ENCODE results near the gene HPSE2. TPM values are rescaled to one million over a fixed set of nuclear protein-coding genes. Genes with fewer than 3 reads are reported as not detected.
"Not testable (repeated sequence)": the region's sequence is repeated elsewhere in the genome, so short reads cannot be mapped to it uniquely, and the experiment has no call there.

HPSE2 gene
- total and polyA plus RNA-seq, 2 donors (not counting 1 experiment from before 2014, with no cell fraction given) = not detected

DNA sequence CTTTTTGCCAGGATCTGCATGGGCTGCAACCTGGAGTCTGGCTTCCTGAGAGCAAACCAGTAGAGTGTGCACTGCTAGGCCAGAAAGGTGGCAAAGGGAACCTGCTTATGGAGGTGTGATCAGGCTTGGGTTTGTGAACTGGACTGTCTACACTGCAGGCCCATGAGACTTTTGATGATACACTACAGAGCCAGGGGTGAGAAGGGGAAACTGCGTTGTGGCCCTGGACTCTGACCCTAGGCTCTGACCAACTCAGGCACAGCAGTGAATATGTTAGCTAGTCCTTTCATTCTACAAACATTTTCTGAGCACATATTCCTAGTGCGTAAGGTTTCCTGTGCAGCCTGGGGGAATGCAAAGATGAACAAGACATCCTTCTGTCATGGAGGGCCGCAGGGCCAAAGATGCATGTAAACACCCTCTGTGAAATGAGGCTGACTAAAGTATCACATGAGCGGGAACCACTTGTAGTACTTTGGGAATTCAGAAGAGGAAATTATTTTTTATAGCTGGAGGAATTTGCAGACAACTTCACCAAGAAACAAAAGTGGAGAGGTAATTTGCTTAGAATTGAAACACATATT lies 725.1 kb downstream of the HPSE2 start:
- peaks cover 0 to 3% (median 0%) of the 10 kb centered on the region in 4 experiments for H3K27me3 ChIP-seq (replicated peaks in 1 of 4; ENCODE audit: control extremely low read depth in 1 of 4, control insufficient read depth in 3 of 4, insufficient read depth in 4 of 4, low read length in 3 of 4)
- TF ChIP-seq, protein P1, sequence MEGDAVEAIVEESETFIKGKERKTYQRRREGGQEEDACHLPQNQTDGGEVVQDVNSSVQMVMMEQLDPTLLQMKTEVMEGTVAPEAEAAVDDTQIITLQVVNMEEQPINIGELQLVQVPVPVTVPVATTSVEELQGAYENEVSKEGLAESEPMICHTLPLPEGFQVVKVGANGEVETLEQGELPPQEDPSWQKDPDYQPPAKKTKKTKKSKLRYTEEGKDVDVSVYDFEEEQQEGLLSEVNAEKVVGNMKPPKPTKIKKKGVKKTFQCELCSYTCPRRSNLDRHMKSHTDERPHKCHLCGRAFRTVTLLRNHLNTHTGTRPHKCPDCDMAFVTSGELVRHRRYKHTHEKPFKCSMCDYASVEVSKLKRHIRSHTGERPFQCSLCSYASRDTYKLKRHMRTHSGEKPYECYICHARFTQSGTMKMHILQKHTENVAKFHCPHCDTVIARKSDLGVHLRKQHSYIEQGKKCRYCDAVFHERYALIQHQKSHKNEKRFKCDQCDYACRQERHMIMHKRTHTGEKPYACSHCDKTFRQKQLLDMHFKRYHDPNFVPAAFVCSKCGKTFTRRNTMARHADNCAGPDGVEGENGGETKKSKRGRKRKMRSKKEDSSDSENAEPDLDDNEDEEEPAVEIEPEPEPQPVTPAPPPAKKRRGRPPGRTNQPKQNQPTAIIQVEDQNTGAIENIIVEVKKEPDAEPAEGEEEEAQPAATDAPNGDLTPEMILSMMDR (IDR thresholded peaks at IDR 0.05) = no peak
- no peak for TF ChIP-seq EZH2 (IDR thresholded peaks at IDR 0.05; ENCODE audit: borderline replicate concordance, insufficient read depth, low read depth, low read length, poor library complexity, severe bottlenecking)
- no peak overlapping the region for H2AFZ ChIP-seq (ENCODE audit: insufficient read depth, low read depth, low read length, poor library complexity, severe bottlenecking)
- no peak overlapping the region for H3K9ac ChIP-seq (ENCODE audit: low read length)
- DNase-seq (no peak), ATAC-seq (ENCODE audit: low read depth) (no peak)
- H3K79me2 ChIP-seq (ENCODE audit: control insufficient read depth, insufficient read depth, low read length) = no peaks in the 10 kb centered on the region
- Mint-ChIP-seq H3K27ac (no peak overlapping the region), H3K9me3 (ENCODE audit: insufficient read depth) (no peaks in the 10 kb centered on the region), H3K27me3 (peaks cover 22% of the 10 kb centered on the region), H3K4me3 (no peak overlapping the region), H3K4me1 (no peaks in the 10 kb centered on the region)
- H3K4me3 ChIP-seq (ENCODE audit: control extremely low read depth in 1 of 5, extremely low read depth in 1 of 5, insufficient read depth in 1 of 5, low read depth in 2 of 5, low read length in 4 of 5) = no peak overlapping the region
- no peaks in the 10 kb centered on the region for H3K4me1 ChIP-seq (ENCODE audit: control insufficient read depth in 2 of 2, insufficient read depth in 2 of 2, low read length in 2 of 2)
- whole genome bisulfite sequencing (ENCODE audit: insufficient coverage) = 100% methylated on average over 3 of the region's 4 CpGs
- H3K27ac ChIP-seq (ENCODE audit: low read length in 2 of 2) = no peak overlapping the region
- intact Hi-C loops (cut with micrococcal nuclease) = no loop called here
- no peaks in the 10 kb centered on the region for H4K20me1 ChIP-seq (ENCODE audit: control insufficient read depth, insufficient read depth, low read length, poor library complexity, severe bottlenecking)
- H3K9me3 ChIP-seq (ENCODE audit: control extremely low read depth in 1 of 3, control insufficient read depth in 2 of 3, insufficient read depth in 1 of 3, low read length in 2 of 3) = no peaks in the 10 kb centered on the region
- ChIA-PET CTCF (no interaction called here), POLR2A (no interaction called here)
- H3K36me3 ChIP-seq (replicated peaks in 1 of 2; ENCODE audit: control extremely low read depth in 1 of 2, control insufficient read depth in 1 of 2, extremely low read depth in 1 of 2, insufficient read depth in 2 of 2, low read length in 1 of 2) = no peaks in the 10 kb centered on the region
- no peak overlapping the region for H3K4me2 ChIP-seq (replicated peaks; ENCODE audit: low read depth, low read length, poor library complexity, severe bottlenecking)

DNA sequence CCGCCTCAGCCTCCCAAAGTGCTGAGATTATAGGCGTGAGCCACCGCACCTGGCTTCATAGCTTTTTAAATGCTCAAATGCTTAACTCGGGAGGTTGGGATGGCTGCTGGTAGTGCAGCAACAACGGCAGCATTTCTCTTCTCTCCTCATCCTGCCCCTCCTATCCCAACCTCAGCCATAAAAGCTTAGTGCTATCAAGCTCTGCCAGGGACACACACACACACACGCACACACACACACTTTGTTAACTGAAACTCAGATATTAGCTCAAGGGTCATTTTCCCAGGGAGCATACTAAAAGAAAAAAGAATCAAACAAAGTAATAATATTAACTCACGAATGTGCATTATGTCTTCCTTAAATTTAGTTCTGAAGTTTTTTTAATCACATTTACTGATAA lies 725.9 kb downstream of the HPSE2 start:
- no peak for ATAC-seq (ENCODE audit: low read depth)
- no peaks in the 10 kb centered on the region for H3K9me3 Mint-ChIP-seq (ENCODE audit: insufficient read depth)
- H3K27ac Mint-ChIP-seq = no peak overlapping the region
- no peak overlapping the region for H3K4me2 ChIP-seq (replicated peaks; ENCODE audit: low read depth, low read length, poor library complexity, severe bottlenecking)
- no peaks in the 10 kb centered on the region for H3K4me1 ChIP-seq (ENCODE audit: control insufficient read depth in 2 of 2, insufficient read depth in 2 of 2, low read length in 2 of 2)
- no peak for TF ChIP-seq EZH2 (IDR thresholded peaks at IDR 0.05; ENCODE audit: borderline replicate concordance, insufficient read depth, low read depth, low read length, poor library complexity, severe bottlenecking)
- TF ChIP-seq, protein P1 (IDR thresholded peaks at IDR 0.05) = no peak
- no peaks in the 10 kb centered on the region for H3K9me3 ChIP-seq (ENCODE audit: control extremely low read depth in 1 of 3, control insufficient read depth in 2 of 3, insufficient read depth in 1 of 3, low read length in 2 of 3)
- no peak overlapping the region for H3K9ac ChIP-seq (ENCODE audit: low read length)
- peaks cover 22% of the 10 kb centered on the region for H3K27me3 Mint-ChIP-seq
- no peaks in the 10 kb centered on the region for H3K79me2 ChIP-seq (ENCODE audit: control insufficient read depth, insufficient read depth, low read length)
- peaks cover 0 to 3% (median 0%) of the 10 kb centered on the region in 4 experiments for H3K27me3 ChIP-seq (replicated peaks in 1 of 4; ENCODE audit: control extremely low read depth in 1 of 4, control insufficient read depth in 3 of 4, insufficient read depth in 4 of 4, low read length in 3 of 4)
- H3K4me3 Mint-ChIP-seq = no peak overlapping the region
- no peaks in the 10 kb centered on the region for H4K20me1 ChIP-seq (ENCODE audit: control insufficient read depth, insufficient read depth, low read length, poor library complexity, severe bottlenecking)
- intact Hi-C loops (cut with micrococcal nuclease) = no loop called here
- 90% methylated on average over 5 of the region's 7 CpGs for WGBS (ENCODE audit: insufficient coverage)
- no peak overlapping the region for H3K27ac ChIP-seq (ENCODE audit: low read length in 2 of 2)
- no peaks in the 10 kb centered on the region for H3K4me1 Mint-ChIP-seq
- no peak overlapping the region for H3K4me3 ChIP-seq (ENCODE audit: control extremely low read depth in 1 of 5, extremely low read depth in 1 of 5, insufficient read depth in 1 of 5, low read depth in 2 of 5, low read length in 4 of 5)
- CTCF ChIA-PET = no interaction called here
- no peak overlapping the region for H2AFZ ChIP-seq (ENCODE audit: insufficient read depth, low read depth, low read length, poor library complexity, severe bottlenecking)
- no peak for DNase-seq
- no peaks in the 10 kb centered on the region for H3K36me3 ChIP-seq (replicated peaks in 1 of 2; ENCODE audit: control extremely low read depth in 1 of 2, control insufficient read depth in 1 of 2, extremely low read depth in 1 of 2, insufficient read depth in 2 of 2, low read length in 1 of 2)
- POLR2A ChIA-PET = no interaction called here

DNA sequence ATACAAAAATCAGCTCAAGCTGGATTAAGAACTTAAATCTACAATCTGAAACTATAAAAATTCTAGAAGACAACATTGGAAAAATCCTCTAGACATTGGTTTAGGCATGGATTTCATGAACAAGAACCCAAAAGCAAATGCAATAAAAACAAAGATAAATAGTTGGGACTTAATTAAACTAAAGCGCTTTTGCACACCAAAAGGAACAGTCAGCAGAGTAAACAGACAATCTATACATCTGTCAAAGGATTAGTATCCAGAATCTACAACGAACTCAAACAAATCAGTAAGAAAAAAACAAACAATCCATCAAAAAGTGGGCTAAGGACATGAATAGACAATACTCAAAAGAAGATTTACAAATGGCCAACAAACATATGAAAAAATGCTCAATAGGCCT lies 733.1 kb downstream of the HPSE2 start:
- H3K27ac Mint-ChIP-seq; H3K4me3 ChIP-seq (ENCODE audit: control extremely low read depth in 1 of 5, extremely low read depth in 1 of 5, insufficient read depth in 1 of 5, low read depth in 2 of 5, low read length in 4 of 5); intact Hi-C loops (cut with micrococcal nuclease); H3K4me1 ChIP-seq (ENCODE audit: control insufficient read depth in 2 of 2, insufficient read depth in 2 of 2, low read length in 2 of 2); H4K20me1 ChIP-seq (ENCODE audit: control insufficient read depth, insufficient read depth, low read length, poor library complexity, severe bottlenecking); CTCF ChIA-PET; H2AFZ ChIP-seq (ENCODE audit: insufficient read depth, low read depth, low read length, poor library complexity, severe bottlenecking); H3K4me3 Mint-ChIP-seq; H3K9me3 Mint-ChIP-seq (ENCODE audit: insufficient read depth); POLR2A ChIA-PET; H3K9ac ChIP-seq (ENCODE audit: low read length); H3K27ac ChIP-seq (ENCODE audit: low read length in 2 of 2); ATAC-seq (ENCODE audit: low read depth); H3K4me1 Mint-ChIP-seq; H3K79me2 ChIP-seq (ENCODE audit: control insufficient read depth, insufficient read depth, low read length); H3K9me3 ChIP-seq (ENCODE audit: control extremely low read depth in 1 of 3, control insufficient read depth in 2 of 3, insufficient read depth in 1 of 3, low read length in 2 of 3); DNase-seq; H3K4me2 ChIP-seq (replicated peaks; ENCODE audit: low read depth, low read length, poor library complexity, severe bottlenecking); H3K36me3 ChIP-seq (replicated peaks in 1 of 2; ENCODE audit: control extremely low read depth in 1 of 2, control insufficient read depth in 1 of 2, extremely low read depth in 1 of 2, insufficient read depth in 2 of 2, low read length in 1 of 2); H3K27me3 ChIP-seq (replicated peaks in 1 of 4; ENCODE audit: control extremely low read depth in 1 of 4, control insufficient read depth in 3 of 4, insufficient read depth in 4 of 4, low read length in 3 of 4): not testable (repeated sequence)
- H3K27me3 Mint-ChIP-seq = peaks cover 38% of the 10 kb centered on the region
- 83% methylated on average over 1 of the region's 2 CpGs for WGBS (ENCODE audit: insufficient coverage)
